Mesendoderm (in vitro differentiated cells): ENCODE results near the gene WLS.

ENCODE experiments used
- DNase-seq: peaks from one replicate; pipeline ENCODE4 v3.0.0; 2013
- H2AK5ac ChIP-seq: 2 replicates; pipeline ENCODE4 v1.6.1; 2013; ENCODE audit warnings: low read length, inconsistent platforms
- H2BK120ac ChIP-seq: 2 replicates; pipeline ENCODE4 v1.6.1; 2013; ENCODE audit warnings: low read depth, mild to moderate bottlenecking, low read length, moderate library complexity, mixed read lengths
- H2BK15ac ChIP-seq: replicated peaks from 2 replicates; pipeline ENCODE4 v1.6.1; 2013; ENCODE audit warnings: low read depth, mild to moderate bottlenecking, moderate library complexity
- H2BK5ac ChIP-seq: 2 replicates; pipeline ENCODE4 v1.6.1; 2013; ENCODE audit warnings: low read length, inconsistent platforms
- H3K18ac ChIP-seq: 2 replicates; pipeline ENCODE4 v1.6.1; 2013; ENCODE audit warnings: mild to moderate bottlenecking, low read length, mixed read lengths
- H3K23ac ChIP-seq: one replicate; pipeline ENCODE4 v1.6.1; 2013; ENCODE audit warnings: low read length
- H3K27ac ChIP-seq: 2 replicates; pipeline ENCODE4 v1.5.1; 2013; ENCODE audit warnings: low read depth, mild to moderate bottlenecking, inconsistent platforms, low read length, moderate library complexity
- H3K27me3 ChIP-seq: 2 replicates; pipeline ENCODE4 v1.6.1; 2013; ENCODE audit warnings: low read length, control low read depth, mild to moderate bottlenecking, inconsistent platforms; ENCODE audit not compliant: insufficient read depth, poor library complexity
- H3K36me3 ChIP-seq: 2 replicates; pipeline ENCODE4 v1.6.1; 2013; ENCODE audit warnings: low read length, inconsistent platforms; ENCODE audit not compliant: control insufficient read depth, insufficient read depth
- H3K4ac ChIP-seq: one replicate; pipeline ENCODE4 v1.6.1; 2013; ENCODE audit warnings: low read depth, mild to moderate bottlenecking, low read length, moderate library complexity
- H3K4me1 ChIP-seq: 2 replicates; pipeline ENCODE4 v1.6.1; 2013; ENCODE audit warnings: low read depth, low read length, inconsistent platforms; ENCODE audit not compliant: control insufficient read depth
- H3K4me2 ChIP-seq: 2 replicates; pipeline ENCODE4 v1.6.1; 2013; ENCODE audit warnings: low read length
- H3K4me3 ChIP-seq: 2 replicates; pipeline ENCODE4 v1.5.1; 2013; ENCODE audit warnings: mild to moderate bottlenecking, low read length
- H3K56ac ChIP-seq: one replicate; pipeline ENCODE4 v1.6.1; 2013; ENCODE audit warnings: low read length
- H3K79me1 ChIP-seq: 2 replicates; pipeline ENCODE4 v1.6.1; 2013; ENCODE audit warnings: low read length, inconsistent platforms
- H3K79me2 ChIP-seq: 2 replicates; pipeline ENCODE4 v1.6.1; 2013; ENCODE audit warnings: mild to moderate bottlenecking, low read length; ENCODE audit not compliant: control insufficient read depth, insufficient read depth
- H3K9ac ChIP-seq: 2 replicates; pipeline ENCODE4 v1.6.1; 2013; ENCODE audit warnings: low read length, inconsistent platforms
- H4K5ac ChIP-seq: one replicate; pipeline ENCODE4 v1.6.1; 2013; ENCODE audit warnings: low read length
- H4K8ac ChIP-seq: one replicate; pipeline ENCODE4 v1.6.1; 2013; ENCODE audit warnings: low read depth, mild to moderate bottlenecking, control low read depth, low read length, moderate library complexity
- WGBS: extraction: QIAGEN DNeasy Blood & Tissue Kit; methylation state at CpG from one replicate; pipeline ENCODE4 v1.1.7; 2013; ENCODE audit warnings: low lambda C conversion rate, missing lambda C conversion rate; ENCODE audit not compliant: insufficient coverage; ENCODE audit errors: extremely low coverage; 5-methylcytosine and 5-hydroxymethylcytosine counted together

Gene WLS

DNA sequence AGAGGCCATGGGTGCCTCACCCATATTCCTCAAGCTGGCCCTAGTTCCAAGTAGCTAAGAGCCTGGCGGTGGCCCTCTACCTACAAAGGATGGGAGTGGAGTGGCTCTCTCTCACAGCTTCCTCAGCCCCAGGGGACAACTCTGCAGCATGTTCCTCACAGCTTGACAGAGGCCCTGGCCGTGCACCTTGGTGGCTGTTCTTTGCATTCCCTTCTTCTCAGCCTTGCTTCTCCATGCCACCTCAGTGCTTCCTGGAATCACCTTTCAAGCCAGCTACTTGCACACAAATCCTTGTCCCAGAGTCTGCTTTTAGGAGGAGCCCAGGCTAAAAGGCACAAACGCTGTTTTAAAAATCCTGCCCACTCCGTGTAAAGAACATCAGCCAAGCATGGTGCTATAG lies 112.9 kb downstream of the WLS start:
- DNase-seq: no peak
- Histone ChIP-seq H3K9ac (no peak overlapping the region), H3K27me3 (no peaks in the 10 kb centered on the region), H3K27ac (no peak overlapping the region), H3K79me1 (no peaks in the 10 kb centered on the region), H3K4ac (no peak overlapping the region), H2BK15ac (no peak overlapping the region), H2BK120ac (no peak overlapping the region), H3K23ac (no peak overlapping the region), H2BK5ac (no peak overlapping the region), H4K5ac (no peak overlapping the region), H3K36me3 (peaks cover 3% of the 10 kb centered on the region), H3K4me1 (no peaks in the 10 kb centered on the region), H3K18ac (no peak overlapping the region), H3K4me2 (no peak overlapping the region), H3K56ac (no peak overlapping the region), H4K8ac (no peak overlapping the region), H2AK5ac (no peak overlapping the region), H3K79me2 (no peaks in the 10 kb centered on the region), H3K4me3 (no peak overlapping the region)
- WGBS: no CpG with 5 or more reads among the region's 4 CpGs

- DNase-seq: no peak
- H3K27me3 ChIP-seq: no peaks in the 10 kb centered on the region
- H3K79me2 ChIP-seq: no peaks in the 10 kb centered on the region
Measured at GRCh38 chr1:68117416-68117815, 114.9 kb downstream of the WLS start.

DNA sequence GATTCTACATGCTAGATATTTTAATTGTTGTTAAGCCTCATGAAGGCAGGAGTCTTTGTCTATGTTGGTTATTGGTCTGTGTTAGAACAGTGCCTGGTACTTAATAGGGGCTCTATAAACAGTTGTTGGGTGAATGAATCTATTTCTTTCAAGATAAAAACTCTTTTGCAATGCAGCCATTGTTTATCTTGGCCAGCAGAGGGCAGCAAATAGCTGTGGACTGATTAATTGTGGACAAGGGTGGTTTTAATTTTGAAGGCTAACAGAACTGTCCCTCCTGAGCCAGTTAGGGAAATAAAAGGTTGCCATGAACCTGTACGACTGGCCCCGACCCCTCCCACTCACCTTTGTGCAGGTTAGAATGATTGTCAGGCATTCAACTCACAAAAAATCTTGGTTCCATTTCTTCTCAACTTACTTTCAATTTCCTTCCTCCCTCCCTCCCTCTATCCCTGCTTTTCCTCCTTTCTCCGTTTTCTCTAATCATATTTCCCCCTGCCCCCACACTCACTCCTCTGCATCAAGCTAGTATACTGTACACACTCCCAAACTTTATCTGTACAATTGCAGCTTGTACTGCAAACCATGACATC lies 115.6 kb downstream of the WLS start:
- Histone ChIP-seq H2BK15ac (no peak overlapping the region), H4K5ac (no peak overlapping the region), H3K27ac (no peak overlapping the region), H3K79me2 (no peaks in the 10 kb centered on the region), H2BK120ac (no peak overlapping the region), H3K4ac (no peak overlapping the region), H4K8ac (no peak overlapping the region), H3K4me2 (no peak overlapping the region), H3K4me3 (no peak overlapping the region), H3K9ac (no peak overlapping the region), H3K4me1 (no peaks in the 10 kb centered on the region), H3K79me1 (no peaks in the 10 kb centered on the region), H2BK5ac (no peak overlapping the region), H3K27me3 (no peaks in the 10 kb centered on the region), H2AK5ac (no peak overlapping the region), H3K23ac (no peak overlapping the region), H3K18ac (no peak overlapping the region), H3K36me3 (peaks cover 1% of the 10 kb centered on the region), H3K56ac (no peak overlapping the region)
- DNase-seq: peak; percentile 53
- 100% methylated on average over 1 of the region's 3 CpGs for WGBS

More at GRCh38 chr1:68117416-68117815, 114.9 kb downstream of the WLS start:
- Histone ChIP-seq H2BK5ac (no peak overlapping the region), H4K5ac (no peak overlapping the region), H3K79me1 (no peaks in the 10 kb centered on the region), H2AK5ac (no peak overlapping the region), H3K4me3 (no peak overlapping the region), H4K8ac (no peak overlapping the region), H3K56ac (no peak overlapping the region), H3K36me3 (peaks cover 1% of the 10 kb centered on the region), H3K18ac (no peak overlapping the region), H3K4me1 (no peaks in the 10 kb centered on the region), H3K23ac (no peak overlapping the region), H3K4ac (no peak overlapping the region), H2BK15ac (no peak overlapping the region), H2BK120ac (no peak overlapping the region), H3K4me2 (no peak overlapping the region), H3K9ac (no peak overlapping the region), H3K27ac (no peak overlapping the region)
- WGBS: no CpG with 5 or more reads among the region's 10 CpGs

DNA sequence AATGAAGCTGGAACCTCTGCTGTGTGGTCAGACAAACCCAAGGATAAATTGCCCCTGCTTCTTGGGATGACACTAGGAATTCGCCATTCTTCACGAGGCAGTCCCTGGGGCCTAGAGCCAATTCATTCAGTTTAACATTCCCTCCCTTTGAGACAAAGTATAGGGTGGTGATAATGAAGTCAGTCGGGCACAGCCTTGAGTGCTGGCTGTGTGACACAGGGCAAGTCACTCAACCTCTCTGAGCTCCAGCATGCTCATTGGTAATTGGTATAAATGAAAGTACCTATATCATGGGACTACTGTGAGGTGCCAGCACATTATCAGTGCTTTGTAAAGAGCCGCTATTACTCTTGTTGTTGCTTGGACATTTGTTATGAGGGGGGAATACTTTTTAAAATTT lies 117.0 kb downstream of the WLS start:
- Histone ChIP-seq H2BK15ac (no peak overlapping the region), H3K27ac (no peak overlapping the region), H3K4me1 (no peaks in the 10 kb centered on the region), H3K27me3 (no peaks in the 10 kb centered on the region), H3K4me2 (no peak overlapping the region), H3K36me3 (peaks cover 1% of the 10 kb centered on the region), H3K18ac (no peak overlapping the region), H3K23ac (no peak overlapping the region), H2BK120ac (no peak overlapping the region), H4K5ac (no peak overlapping the region), H3K79me1 (no peaks in the 10 kb centered on the region), H2AK5ac (no peak overlapping the region), H3K56ac (no peak overlapping the region), H3K79me2 (no peaks in the 10 kb centered on the region), H4K8ac (no peak overlapping the region), H3K4ac (no peak overlapping the region), H2BK5ac (no peak overlapping the region), H3K4me3 (no peak overlapping the region), H3K9ac (no peak overlapping the region)
- DNase-seq: no peak
- no CpG with 5 or more reads among the region's 4 CpGs for WGBS

DNA sequence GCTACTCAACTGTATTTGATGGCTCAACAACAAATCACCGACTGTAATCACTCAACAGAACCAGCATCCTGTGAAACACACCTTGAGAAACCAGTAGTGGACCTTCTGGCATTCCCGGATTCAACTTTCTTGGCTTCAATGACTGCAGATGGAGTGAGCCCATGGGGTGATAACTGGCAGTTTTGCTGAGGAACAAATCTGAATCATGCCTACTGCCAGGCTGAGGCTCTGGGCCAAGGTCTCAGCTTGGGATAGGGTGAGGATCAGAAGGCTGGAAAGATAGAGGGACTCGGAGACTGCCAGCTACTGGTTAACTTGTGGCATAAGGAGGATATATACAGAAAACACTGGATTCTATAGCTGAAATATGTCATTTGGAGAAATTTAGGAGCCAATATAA lies 118.4 kb downstream of the WLS start:
- no peak overlapping the region for H3K4me2 ChIP-seq
- no CpG with 5 or more reads among the region's 3 CpGs for WGBS

GRCh38 chr1:68112835-68113243 lies 119.5 kb downstream of the WLS start:
- Histone ChIP-seq H3K4ac (no peak overlapping the region), H3K79me1 (no peaks in the 10 kb centered on the region), H3K23ac (no peak overlapping the region), H3K4me2 (no peak overlapping the region), H2BK5ac (no peak overlapping the region), H3K36me3 (no peaks in the 10 kb centered on the region), H3K9ac (no peak overlapping the region), H3K56ac (no peak overlapping the region), H4K8ac (no peak overlapping the region), H3K27me3 (no peaks in the 10 kb centered on the region), H3K27ac (no peak overlapping the region), H4K5ac (no peak overlapping the region), H2BK120ac (no peak overlapping the region), H3K18ac (no peak overlapping the region), H3K4me1 (no peaks in the 10 kb centered on the region), H2BK15ac (no peak overlapping the region), H3K79me2 (no peaks in the 10 kb centered on the region), H2AK5ac (no peak overlapping the region), H3K4me3 (no peak overlapping the region)
- no CpG with 5 or more reads among the region's 7 CpGs for WGBS
- DNase-seq: no peak

More for the DNA sequence above, 118.4 kb downstream of the WLS start:
- H3K9ac ChIP-seq: no peak overlapping the region
- H2BK5ac ChIP-seq: no peak overlapping the region
- no peaks in the 10 kb centered on the region for H3K4me1 ChIP-seq
- no peaks in the 10 kb centered on the region for H3K36me3 ChIP-seq
- no peak overlapping the region for H3K27ac ChIP-seq
- H2AK5ac ChIP-seq: no peak overlapping the region
- H2BK120ac ChIP-seq: no peak overlapping the region
- no peaks in the 10 kb centered on the region for H3K79me1 ChIP-seq
- no peak overlapping the region for H2BK15ac ChIP-seq
- no peaks in the 10 kb centered on the region for H3K27me3 ChIP-seq
- no peak overlapping the region for H3K56ac ChIP-seq
- H3K18ac ChIP-seq: no peak overlapping the region
- H3K4me3 ChIP-seq: no peak overlapping the region
- no peak overlapping the region for H4K5ac ChIP-seq
- H4K8ac ChIP-seq: no peak overlapping the region
- no peaks in the 10 kb centered on the region for H3K79me2 ChIP-seq
- DNase-seq: no peak
- no peak overlapping the region for H3K4ac ChIP-seq
- H3K23ac ChIP-seq: no peak overlapping the region
